BE2C (cell line): Measurements from ENCODE around the gene TMC7.

ENCODE experiments used
- DNase-seq: peaks from one replicate; pipeline ENCODE4 v3.0.0-alpha.2; 2020
- H3K27me3 ChIP-seq: fragments of 250-450 bp; sonication (Bioruptor Pico); 2 replicates; pipeline ENCODE4 v1.5.1; 2020; ENCODE audit warnings: mild to moderate bottlenecking
- H3K36me3 ChIP-seq: fragments of 250-450 bp; sonication (Bioruptor Pico); 2 replicates; pipeline ENCODE4 v1.5.1; 2020; ENCODE audit warnings: mild to moderate bottlenecking
- H3K4me1 ChIP-seq: fragments of 250-450 bp; sonication (Bioruptor Pico); 2 replicates; pipeline ENCODE4 v1.5.1; 2020
- H3K4me3 ChIP-seq: 2 replicates; pipeline ENCODE4 v1.5.1; 2011; ENCODE audit warnings: low read depth, low read length
- H3K9me3 ChIP-seq: fragments of 250-450 bp; sonication (Bioruptor Pico); 2 replicates; pipeline ENCODE4 v1.5.1; 2020
- TF ChIP-seq, protein P1 (sequence below): IDR thresholded peaks from 2 replicates; pipeline ENCODE4 v1.5.1; 2012; ENCODE audit warnings: mild to moderate bottlenecking, low read depth, low read length

TMC7 gene

GRCh38 chr16:19089410-19089955 is 105.7 kb downstream of the TMC7 start:
- no peak for DNase-seq
- H3K36me3 ChIP-seq, result no peaks in the 10 kb centered on the region
- no peak overlapping the region for H3K4me3 ChIP-seq
- peaks cover 4% of the 10 kb centered on the region; the same call in 1 of the 2 replicates for H3K4me1 ChIP-seq
- no peaks in the 10 kb centered on the region for H3K27me3 ChIP-seq
- TF ChIP-seq, protein P1, sequence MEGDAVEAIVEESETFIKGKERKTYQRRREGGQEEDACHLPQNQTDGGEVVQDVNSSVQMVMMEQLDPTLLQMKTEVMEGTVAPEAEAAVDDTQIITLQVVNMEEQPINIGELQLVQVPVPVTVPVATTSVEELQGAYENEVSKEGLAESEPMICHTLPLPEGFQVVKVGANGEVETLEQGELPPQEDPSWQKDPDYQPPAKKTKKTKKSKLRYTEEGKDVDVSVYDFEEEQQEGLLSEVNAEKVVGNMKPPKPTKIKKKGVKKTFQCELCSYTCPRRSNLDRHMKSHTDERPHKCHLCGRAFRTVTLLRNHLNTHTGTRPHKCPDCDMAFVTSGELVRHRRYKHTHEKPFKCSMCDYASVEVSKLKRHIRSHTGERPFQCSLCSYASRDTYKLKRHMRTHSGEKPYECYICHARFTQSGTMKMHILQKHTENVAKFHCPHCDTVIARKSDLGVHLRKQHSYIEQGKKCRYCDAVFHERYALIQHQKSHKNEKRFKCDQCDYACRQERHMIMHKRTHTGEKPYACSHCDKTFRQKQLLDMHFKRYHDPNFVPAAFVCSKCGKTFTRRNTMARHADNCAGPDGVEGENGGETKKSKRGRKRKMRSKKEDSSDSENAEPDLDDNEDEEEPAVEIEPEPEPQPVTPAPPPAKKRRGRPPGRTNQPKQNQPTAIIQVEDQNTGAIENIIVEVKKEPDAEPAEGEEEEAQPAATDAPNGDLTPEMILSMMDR, result no peak
- H3K9me3 ChIP-seq, result no peaks in the 10 kb centered on the region

- Histone ChIP-seq H3K9me3 (no peaks in the 10 kb centered on the region), H3K4me1 (peaks cover 4% of the 10 kb centered on the region; the same call in 1 of the 2 replicates), H3K36me3 (no peaks in the 10 kb centered on the region), H3K27me3 (no peaks in the 10 kb centered on the region), H3K4me3 (no peak overlapping the region)
- DNase-seq, result no peak
- TF ChIP-seq, protein P1, result no peak
Measured at GRCh38 chr16:19090916-19091315, 107.2 kb downstream of the TMC7 start.

GRCh38 chr16:19092653-19093410 is 109.1 kb downstream of the TMC7 start:
- TF ChIP-seq, protein P1, result no peak
- no peak for DNase-seq
- H3K9me3 ChIP-seq, result no peaks in the 10 kb centered on the region
- no peaks in the 10 kb centered on the region for H3K4me1 ChIP-seq
- H3K27me3 ChIP-seq, result no peaks in the 10 kb centered on the region
- H3K4me3 ChIP-seq, result no peak overlapping the region
- H3K36me3 ChIP-seq, result no peaks in the 10 kb centered on the region

GRCh38 chr16:19093631-19094541 is 110.2 kb downstream of the TMC7 start:
- Histone ChIP-seq H3K27me3 (no peaks in the 10 kb centered on the region), H3K4me3 (no peak overlapping the region), H3K4me1 (no peaks in the 10 kb centered on the region), H3K36me3 (no peaks in the 10 kb centered on the region), H3K9me3 (no peaks in the 10 kb centered on the region)
- no peak for DNase-seq
- TF ChIP-seq, protein P1, result no peak

DNA sequence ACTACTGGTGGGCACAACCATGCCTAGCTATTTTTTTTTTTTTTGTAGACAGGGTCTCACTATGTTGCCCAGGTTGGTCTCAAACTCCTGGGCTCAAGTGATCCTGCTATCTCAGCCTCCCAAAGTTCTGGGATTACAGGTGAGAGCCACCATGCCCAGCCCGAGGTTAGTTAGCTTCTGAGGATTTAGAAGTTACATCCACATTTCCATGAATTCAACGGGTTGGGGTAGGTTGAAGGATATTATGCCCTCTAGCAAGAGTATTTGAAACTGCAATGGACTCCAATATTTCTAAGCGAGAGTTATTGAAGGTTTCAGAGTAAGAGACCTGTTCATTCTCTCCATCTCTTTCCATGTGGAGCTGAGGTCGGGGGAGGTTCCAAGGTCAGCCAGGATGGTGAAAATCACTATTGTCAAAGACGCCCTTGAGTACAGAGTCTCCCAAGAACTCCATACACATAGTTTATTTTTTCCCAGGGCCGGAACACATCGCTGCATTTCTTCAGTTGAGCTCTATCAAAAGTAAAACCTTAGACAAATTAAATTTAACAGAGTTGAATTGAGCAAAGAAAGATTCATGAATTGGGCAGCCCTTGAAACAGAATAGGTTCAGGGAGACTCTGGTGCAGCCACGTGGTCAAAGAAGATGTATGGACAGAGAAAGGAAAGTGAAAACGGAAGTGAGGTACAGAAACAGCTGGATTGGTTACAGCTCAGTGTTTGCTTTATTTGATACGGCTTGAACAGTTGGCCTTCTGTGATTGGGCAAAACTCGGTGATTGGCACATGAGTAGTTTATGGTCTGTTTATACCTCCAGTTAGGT is 111.0 kb downstream of the TMC7 start:
- H3K27me3 ChIP-seq, result no peaks in the 10 kb centered on the region
- no peak overlapping the region for H3K4me3 ChIP-seq
- no peaks in the 10 kb centered on the region for H3K4me1 ChIP-seq
- DNase-seq, result no peak
- no peaks in the 10 kb centered on the region for H3K9me3 ChIP-seq
- H3K36me3 ChIP-seq, result no peaks in the 10 kb centered on the region
- TF ChIP-seq, protein P1, result peak; percentile 31
